ENCODE data around the gene CELF5.
"Not testable (repeated sequence)": the region's sequence is repeated elsewhere in the genome, so short reads cannot be mapped to it uniquely, and the experiment has no call there.

Gene CELF5

GRCh38 chr19:3207461-3208242 is 16.8 kb upstream of the CELF5 start:
- no peak for DNase-seq (ENCODE audit: low read depth in 3 of 3)

DNA sequence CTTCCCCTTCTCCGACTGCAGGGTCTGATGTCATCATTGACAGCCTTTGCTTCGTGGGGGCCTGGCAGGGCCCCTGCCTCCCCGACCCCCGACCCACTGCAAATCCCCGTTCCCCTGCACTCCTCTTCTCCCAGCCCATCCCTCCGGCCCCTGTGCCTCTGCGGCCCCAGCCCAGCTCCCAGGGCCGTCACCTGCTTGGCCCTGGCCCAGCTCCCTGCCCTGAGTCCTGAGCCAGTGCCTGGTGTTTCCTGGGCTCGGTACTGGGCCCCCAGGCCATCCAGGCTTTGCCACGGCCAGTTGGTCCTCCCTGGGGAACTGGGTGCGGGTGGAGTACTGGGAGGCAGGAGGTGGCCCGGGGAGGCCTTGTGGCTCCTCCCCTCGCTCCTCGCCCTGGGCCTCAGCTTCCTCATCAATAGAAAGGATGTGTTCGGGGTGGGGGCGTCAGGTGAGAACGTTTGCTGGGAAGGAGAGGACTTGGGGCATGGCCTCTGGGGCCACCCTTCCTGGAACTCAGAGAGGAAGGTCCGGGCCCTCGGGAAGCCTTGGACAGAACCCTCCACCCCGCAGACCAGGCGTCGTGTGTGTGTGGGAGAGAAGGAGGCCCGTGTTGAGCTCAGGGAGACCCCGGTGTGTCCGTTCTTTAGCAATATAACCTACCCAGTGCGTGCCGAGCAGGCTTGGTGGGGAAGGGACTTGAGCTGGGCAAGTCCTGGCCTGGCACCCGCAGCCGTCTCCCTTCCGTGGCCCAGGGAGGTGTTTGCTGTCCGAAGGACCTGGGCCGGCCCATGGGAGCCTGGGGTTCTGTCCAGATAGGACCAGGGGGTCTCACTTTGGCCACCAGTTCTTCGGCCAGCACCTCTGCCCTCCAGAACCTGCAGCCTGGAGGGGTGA is 15.9 kb upstream of the CELF5 start:
- DNase-seq (ENCODE audit: low read depth in 3 of 3) = no peak

DNA sequence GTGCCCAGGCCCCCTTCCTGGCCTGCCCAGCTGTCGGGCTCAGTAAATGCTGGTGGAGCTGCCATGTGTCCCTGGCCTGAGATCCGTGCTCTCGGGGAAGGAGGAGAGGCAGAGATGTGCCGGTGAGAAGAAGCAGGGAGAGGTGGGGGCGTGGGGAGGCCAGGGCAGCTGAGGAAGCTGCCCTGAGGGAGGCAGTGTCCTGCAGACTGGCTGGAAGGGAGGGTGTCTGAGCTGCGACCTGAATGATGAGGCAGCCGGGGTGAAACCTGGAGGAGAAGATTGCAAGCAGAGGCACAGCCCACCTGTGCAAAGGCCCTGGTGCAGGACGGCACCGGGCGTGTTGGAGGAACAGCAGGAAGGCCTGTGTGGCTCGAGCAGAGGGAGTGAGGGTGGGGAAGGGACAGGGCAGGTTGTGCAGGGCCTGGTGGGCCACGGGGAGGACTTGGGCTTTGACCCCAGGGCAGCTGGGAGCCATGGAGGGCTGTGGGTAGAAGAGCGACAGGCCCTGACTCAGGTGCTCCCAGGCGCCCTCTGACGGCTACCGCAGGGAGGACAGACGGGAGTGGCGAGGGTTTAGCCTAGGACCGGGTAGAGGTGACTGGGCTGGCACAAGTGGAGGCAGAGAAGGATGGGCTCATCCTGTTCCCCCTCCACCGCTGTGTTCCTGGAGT is 14.0 kb upstream of the CELF5 start:
- peak; percentile 53 to 56 (median 55) for DNase-seq (ENCODE audit: low read depth in 3 of 3)

DNA sequence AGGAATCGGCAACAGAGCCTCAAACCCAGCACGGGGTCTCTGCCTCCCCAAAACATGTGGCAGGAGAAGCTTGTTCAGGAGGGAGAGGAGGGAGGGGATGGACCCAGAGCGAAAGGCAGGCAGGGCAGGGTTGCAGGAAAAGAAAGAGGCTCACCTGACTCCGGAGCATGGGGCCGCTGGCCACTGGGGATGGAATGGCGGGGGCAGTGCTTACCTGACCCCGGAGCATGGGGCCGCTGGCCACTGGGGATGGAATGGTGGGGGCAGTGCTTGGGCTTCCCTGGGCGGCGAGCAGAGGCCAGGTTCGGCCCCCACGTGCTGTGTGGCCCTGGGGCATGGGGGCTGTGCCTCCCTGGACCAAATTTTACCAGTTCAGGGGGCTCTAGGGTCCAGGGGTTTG is 13.3 kb upstream of the CELF5 start:
- no peak for DNase-seq (ENCODE audit: low read depth in 3 of 3)

GRCh38 chr19:3213159-3213558 is 11.3 kb upstream of the CELF5 start:
- no peak for DNase-seq (ENCODE audit: low read depth in 3 of 3)

- DNase-seq (ENCODE audit: low read depth in 3 of 3) = no peak
Measured at GRCh38 chr19:3216874-3217273, 7.6 kb upstream of the CELF5 start.

DNA sequence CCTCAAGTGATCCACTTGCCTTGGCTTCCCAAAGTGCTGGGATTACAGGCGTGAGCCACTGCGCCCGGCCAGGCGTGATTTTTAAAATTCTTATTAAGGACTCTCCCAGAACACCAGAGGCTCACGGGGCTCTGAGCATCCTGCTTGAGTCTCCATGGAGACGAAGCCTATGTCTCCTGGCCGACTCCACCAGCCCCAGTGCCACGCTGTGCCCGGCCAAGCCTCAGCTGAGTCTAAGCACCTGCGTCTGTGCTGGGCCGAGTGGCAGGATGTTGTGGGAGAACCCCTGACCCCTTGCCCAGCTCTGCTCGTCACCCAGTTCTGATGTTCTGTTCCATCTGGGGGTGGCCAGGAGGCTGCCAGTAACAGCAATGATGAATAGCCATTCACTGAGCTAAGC is 3.9 kb upstream of the CELF5 start:
- DNase-seq (ENCODE audit: low read depth in 3 of 3) = no peak

GRCh38 chr19:3221576-3221975 is 2.9 kb upstream of the CELF5 start:
- not testable (repeated sequence) for DNase-seq (ENCODE audit: low read depth in 3 of 3)

DNA sequence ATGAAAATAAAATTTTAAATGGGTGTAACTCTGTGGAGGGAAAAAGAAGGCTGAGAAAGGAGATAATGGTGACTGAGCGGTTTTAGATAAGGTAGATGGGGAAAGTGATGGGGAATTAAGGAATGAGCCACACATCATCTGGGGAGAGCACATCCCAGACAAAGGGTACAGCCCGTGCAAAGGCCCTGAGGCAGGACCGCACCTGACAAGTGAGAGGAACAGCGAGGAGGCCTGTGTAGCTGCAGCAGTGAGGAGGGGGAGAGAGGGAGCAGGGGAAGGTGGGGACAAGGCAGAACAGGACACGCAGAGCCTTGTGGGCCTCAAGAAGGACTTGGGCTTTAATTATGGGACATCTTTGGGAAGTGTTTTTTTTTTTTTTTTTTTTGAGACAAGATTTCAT is 1.8 kb upstream of the CELF5 start:
- DNase-seq (ENCODE audit: low read depth in 3 of 3) = no peak

DNA sequence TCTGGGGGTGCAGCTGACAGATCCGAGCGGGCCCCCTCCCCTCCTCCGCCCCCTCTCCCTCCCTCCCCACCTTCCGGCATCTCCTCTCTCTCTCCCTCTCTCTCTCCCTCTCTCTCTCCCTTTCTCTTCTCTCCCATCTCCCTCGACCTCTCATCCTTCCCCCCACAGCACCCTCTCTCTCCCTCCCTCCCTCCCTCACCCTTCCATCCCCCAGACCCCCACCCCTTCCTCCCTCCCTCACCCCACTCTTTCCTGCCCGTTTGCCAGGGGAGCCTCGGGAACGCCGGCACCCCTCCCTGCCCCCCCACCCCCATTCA is 666 bp downstream of the CELF5 start:
- DNase-seq (ENCODE audit: low read depth in 3 of 3) = no peak

GRCh38 chr19:3225677-3226093 is 1.2 kb downstream of the CELF5 start:
- DNase-seq (ENCODE audit: low read depth in 3 of 3) = no peak

GRCh38 chr19:3227054-3227626 is 2.7 kb downstream of the CELF5 start:
- no peak for DNase-seq (ENCODE audit: low read depth in 3 of 3)

DNA sequence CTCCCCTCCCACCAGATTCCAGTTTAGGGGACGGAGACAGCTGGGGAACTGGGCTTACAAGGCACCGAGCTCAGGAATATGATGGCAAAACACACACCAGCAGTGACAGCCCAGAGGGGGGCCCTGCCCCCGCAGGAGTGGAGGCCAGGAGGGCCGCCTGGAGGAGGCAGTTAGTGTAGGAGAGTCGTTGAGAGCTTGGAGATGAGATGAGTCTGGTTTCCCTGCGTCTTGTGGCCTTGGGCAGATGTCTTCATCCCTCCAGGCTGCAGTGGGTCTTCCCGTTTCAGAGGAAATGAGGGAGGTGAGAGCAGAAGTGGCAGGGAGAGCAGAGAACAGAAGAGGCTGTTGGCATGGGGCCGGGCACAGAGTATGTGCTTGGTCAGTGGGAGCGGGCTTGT is 4.9 kb downstream of the CELF5 start:
- no peak for DNase-seq (ENCODE audit: low read depth in 3 of 3)

GRCh38 chr19:3229888-3230496 is 5.5 kb downstream of the CELF5 start:
- no peak for DNase-seq (ENCODE audit: low read depth in 3 of 3)

GRCh38 chr19:3231288-3231687 is 6.8 kb downstream of the CELF5 start:
- no peak for DNase-seq (ENCODE audit: low read depth in 3 of 3)

DNA sequence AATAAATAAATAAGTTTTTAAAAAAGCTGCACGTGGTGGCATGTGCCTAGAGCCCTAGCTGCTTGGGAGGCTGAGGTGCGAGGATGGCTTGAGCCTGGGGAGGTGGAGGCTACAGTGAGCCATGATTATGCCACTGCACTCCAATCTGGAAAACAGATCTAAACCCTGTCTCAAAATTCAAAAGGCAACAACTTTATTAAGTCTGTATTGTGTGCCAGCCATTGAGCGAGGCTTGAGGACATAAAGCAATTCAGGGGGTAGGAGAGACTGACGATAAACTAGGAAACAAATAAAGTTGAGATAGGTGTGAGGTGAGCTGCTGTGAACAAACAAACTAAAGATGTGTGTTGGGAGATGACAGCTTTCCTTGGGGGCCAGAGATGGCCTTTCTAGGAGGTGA is 8.7 kb downstream of the CELF5 start:
- no peak for DNase-seq (ENCODE audit: low read depth in 3 of 3)

- DNase-seq (ENCODE audit: low read depth in 3 of 3) = no peak
Measured at GRCh38 chr19:3233831-3234230, 9.4 kb downstream of the CELF5 start.

- DNase-seq (ENCODE audit: low read depth in 3 of 3) = no peak
Measured at GRCh38 chr19:3234800-3235199, 10.3 kb downstream of the CELF5 start.

DNA sequence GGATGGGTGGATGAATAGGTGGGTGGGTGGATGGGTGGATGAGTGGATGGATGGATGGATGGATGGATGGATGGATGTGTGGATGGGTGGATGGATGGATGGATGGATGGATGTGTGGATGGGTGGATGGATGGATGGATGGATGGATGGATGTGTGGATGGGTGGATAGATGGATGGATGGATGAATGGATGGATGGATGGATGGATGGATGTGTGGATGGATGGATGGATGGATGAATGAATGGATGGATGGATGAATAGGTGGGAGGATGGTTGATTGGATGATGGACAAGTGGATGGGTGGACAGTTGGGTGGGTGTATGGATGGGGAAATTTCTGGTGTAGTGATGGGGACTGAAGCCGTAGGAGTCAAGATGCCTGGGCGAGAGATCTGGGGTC is 11.1 kb downstream of the CELF5 start:
- DNase-seq (ENCODE audit: low read depth in 3 of 3) = not testable (repeated sequence)

GRCh38 chr19:3236272-3236671 is 11.8 kb downstream of the CELF5 start:
- no peak for DNase-seq (ENCODE audit: low read depth in 3 of 3)

DNA sequence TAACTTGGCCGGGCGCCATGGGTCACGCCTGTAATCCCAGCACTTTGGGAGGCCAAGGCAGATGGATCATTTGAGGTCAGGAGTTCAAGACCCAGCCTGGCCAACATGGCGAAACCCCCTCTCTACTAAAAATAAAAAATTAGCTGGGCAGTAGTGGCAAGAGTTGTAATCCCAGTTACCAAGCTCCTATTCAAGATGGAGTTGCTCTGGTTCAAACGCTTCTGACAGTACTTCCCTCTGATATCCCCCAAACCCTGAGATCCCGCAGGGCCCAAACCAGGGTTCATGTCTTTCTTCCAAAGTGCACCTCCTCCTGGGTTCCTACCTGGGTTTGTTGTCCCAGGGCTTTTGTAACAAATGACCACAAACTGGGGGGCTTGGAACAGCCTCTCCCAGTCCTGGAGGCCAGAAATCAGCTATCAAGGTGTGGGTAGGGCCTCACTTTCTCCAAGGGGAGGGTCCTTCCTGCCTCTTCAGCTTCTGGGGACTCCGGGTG is 13.7 kb downstream of the CELF5 start:
- DNase-seq (ENCODE audit: low read depth in 3 of 3) = no peak

DNA sequence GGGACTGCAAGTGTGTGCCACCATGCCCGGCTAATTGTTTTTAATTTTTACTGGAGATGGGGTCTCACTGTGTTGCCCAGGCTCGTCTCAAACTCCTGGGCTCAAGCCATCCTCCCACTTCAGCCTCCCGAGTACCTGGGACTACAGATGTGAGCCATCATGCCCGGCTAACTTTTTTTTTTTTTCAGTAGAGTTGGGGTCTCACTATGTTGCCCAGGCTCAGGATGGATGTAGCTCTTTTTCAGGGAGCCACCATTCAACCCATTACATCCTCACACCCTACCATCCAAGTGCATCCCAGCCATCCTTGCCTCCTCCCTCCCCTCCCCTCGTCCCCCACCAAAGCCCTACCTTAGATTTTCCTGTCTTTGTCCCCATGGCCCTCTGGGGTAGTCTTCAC is 14.9 kb downstream of the CELF5 start:
- no peak for DNase-seq (ENCODE audit: low read depth in 3 of 3)

All from stimulated activated CD4-positive, alpha-beta T cell treated with anti-CD3 and anti-CD28 coated beads, TNF-alpha, amount 100 ng/mL, for 4 hours (primary cell).